ENCODE data around the gene SURF2.
"Not testable (repeated sequence)": the region's sequence is repeated elsewhere in the genome, so short reads cannot be mapped to it uniquely, and the experiment has no call there.

DNA sequence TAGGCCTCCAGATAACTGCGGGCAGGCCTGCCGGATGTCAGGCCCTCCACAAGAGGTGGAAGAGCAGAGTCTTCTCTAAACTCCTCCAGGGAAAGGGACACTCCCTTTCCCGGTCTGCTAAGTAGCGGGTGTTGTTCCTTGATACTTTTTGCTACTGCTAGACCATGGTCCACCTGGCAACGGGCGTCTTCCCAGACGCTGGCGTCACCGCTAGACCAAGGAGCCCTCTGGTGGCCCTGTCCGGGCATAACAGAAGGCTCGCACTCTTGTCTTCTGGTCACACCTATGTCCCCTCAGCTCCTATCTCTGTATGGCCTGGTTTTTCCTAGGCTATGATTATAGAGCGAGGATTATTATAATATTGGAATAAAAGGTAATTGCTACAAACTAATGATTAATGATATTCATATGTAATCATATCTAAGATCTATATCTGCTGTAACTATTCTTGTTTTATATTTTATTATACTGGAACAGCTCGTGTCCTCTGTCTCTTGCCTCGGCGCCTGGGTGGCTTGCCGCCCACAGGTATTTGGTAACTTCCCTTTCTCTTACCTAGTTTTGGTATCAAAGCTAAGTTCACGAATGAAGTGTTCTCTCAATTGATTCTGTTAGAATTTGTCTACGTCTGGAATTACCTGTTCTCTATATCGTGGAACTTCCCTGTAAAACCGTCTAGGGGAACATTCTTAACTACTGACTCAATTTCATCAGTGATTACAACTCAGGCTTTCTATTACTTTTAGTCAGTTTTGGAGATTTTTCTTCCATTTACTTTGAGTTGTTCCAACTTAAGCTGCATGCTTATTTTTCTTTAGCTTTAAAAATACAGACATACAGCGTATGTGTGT, 26.8 kb upstream of the SURF2 start:
- TF ChIP-seq CTCF (IDR thresholded peaks at IDR 0.05): peak; percentile 40 to 64 (median 60)
- not testable (repeated sequence) for TF ChIP-seq POLR2A (IDR thresholded peaks at IDR 0.05; ENCODE audit: low read depth)
